GM10266 (cell line): ENCODE measurements around the gene CADM4.
"Not testable (repeated sequence)": the region's sequence is repeated elsewhere in the genome, so short reads cannot be mapped to it uniquely, and the experiment has no call there.

Experiments
- DNase-seq: peaks from one replicate; pipeline ENCODE4 v3.0.0; 2012; ENCODE audit errors: extremely low spot score
- CTCF ChIP-seq: IDR thresholded peaks from 2 replicates; pipeline ENCODE4 v1.5.1; 2012; ENCODE audit warnings: mild to moderate bottlenecking, low read depth; ENCODE audit not compliant: control insufficient read depth, insufficient read depth; ENCODE audit errors: missing control alignments

The CADM4 gene

GRCh38 chr19:43638995-43639518 lies 593 bp downstream of the CADM4 start:
- no peak for DNase-seq
- TF ChIP-seq CTCF = no peak

DNA sequence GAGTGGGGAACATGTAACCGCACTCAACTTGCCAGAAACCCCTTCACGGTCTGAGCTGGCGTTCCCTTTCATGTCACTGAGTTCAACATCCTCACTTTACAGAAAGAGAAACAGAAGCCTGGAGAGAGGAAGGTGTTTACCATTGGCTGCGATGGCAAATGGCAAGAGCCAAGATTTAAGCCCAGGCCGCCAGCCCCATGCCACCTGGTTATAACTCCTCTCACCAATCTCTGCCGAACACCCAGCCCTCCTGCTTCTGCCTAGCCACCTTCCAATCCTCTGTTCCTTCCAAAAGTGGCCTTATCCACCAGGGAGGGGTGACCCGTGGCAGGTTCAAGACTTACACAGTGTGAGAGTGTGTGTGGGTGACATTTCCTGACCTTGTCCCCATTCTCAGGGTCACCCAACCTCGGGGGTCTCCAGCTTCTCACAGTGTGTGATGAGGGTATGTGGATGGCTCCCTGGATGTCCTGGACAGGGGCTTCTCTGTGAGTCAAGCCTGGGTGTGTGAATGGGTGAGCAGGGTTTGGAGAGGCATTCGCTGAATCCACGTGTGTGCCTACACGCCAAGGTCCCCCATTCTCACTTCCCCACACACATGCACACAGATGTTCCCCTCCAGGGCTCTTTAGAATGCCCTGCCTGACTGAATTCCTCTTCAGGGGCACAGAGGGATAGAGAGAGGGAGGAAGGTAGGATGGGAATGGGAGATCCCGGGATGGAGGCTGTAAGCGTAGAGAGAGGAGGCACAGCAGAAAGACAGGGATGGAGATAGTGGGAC lies 1.2 kb downstream of the CADM4 start:
- no peak for TF ChIP-seq CTCF
- DNase-seq = no peak

GRCh38 chr19:43636121-43636683 lies 3.4 kb downstream of the CADM4 start:
- DNase-seq = no peak
- no peak for TF ChIP-seq CTCF

GRCh38 chr19:43635561-43635940 lies 4.1 kb downstream of the CADM4 start:
- DNase-seq = not testable (repeated sequence)

- no peak for TF ChIP-seq CTCF
- DNase-seq = no peak
These were observed 4.6 kb downstream of the CADM4 start for GRCh38 chr19:43634872-43635560.

- DNase-seq = no peak
- TF ChIP-seq CTCF = no peak
These were observed 5.2 kb downstream of the CADM4 start for GRCh38 chr19:43634506-43634871.

DNA sequence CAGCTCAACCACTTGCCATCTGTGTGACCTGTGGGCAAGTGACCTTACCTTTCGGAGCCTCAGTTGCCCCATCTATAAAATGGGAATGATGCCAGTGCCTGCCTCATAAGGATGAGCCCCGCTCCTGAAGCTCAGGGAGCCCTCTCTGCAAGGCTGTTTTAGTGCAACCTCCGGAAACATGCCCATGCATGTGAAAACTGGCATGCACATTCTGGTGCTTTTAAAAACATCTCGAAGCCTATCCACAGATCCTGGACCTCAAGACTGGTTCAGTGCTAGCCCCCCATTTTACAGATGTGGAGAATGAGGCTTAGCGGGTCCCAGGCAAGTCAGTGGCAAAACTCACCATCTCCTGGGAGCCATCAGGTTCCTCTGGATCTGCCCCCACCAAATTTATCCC lies 5.6 kb downstream of the CADM4 start:
- TF ChIP-seq CTCF = no peak
- no peak for DNase-seq

GRCh38 chr19:43633520-43633919 lies 6.1 kb downstream of the CADM4 start:
- no peak for TF ChIP-seq CTCF
- no peak for DNase-seq
